Prostate gland (tissue), 2 donors: ENCODE data around the gene NFKB1. TPM values are rescaled to one million over a fixed set of nuclear protein-coding genes. Genes with fewer than 3 reads are reported as not detected.

Source experiments
- DNase-seq: peaks from one replicate; pipeline ENCODE4 v3.0.0-alpha.2; 2019; ENCODE audit warnings: low spot score
- H3K27ac ChIP-seq, 2 donors: fragments of 200-600 bp; sonication (generic); 2 replicates each; pipeline ENCODE4 v1.5.1; 2017 to 2019
- H3K27me3 ChIP-seq: fragments of 200-600 bp; sonication (generic); replicated peaks from 2 replicates; pipeline ENCODE4 v1.5.1; 2019; ENCODE audit not compliant: insufficient read depth
- H3K36me3 ChIP-seq, 2 donors: fragments of 200-600 bp; sonication (generic); 1 replicate in 1 of 2; 2 replicates in 1 of 2; pipeline versions ENCODE4 v1.5.1 to v1.8.1; 2017 to 2019
- H3K4me1 ChIP-seq: fragments of 200-600 bp; sonication (generic); replicated peaks from 2 replicates; pipeline ENCODE4 v1.5.1; 2019
- H3K4me3 ChIP-seq, 2 donors: fragments of 200-600 bp; sonication (generic); 2 replicates each; pipeline ENCODE4 v1.5.1; 2017 to 2019
- H3K9me3 ChIP-seq: fragments of 200-600 bp; sonication (generic); 2 replicates; pipeline ENCODE4 v1.5.1; 2017
- CTCF ChIP-seq, 4 experiments: fragments of 200-600 bp in 2 of 4; fragments of 450-650 bp in 2 of 4; sonication (generic) in 2 of 4; IDR thresholded peaks; 1 replicate in 3 of 4; 2 replicates in 1 of 4; pipeline ENCODE4 v1.5.1; 2016 to 2019; ENCODE audit warnings: antibody characterized with exemption in 4 of 4, mild to moderate bottlenecking in 2 of 4, moderate library complexity in 2 of 4
- POLR2A ChIP-seq: fragments of 450-650 bp; IDR thresholded peaks from one replicate; pipeline ENCODE4 v1.6.1; 2016; ENCODE audit warnings: antibody characterized with exemption, mild to moderate bottlenecking
- POLR2AphosphoS5 ChIP-seq: sonication (generic); formaldehyde crosslinking; IDR thresholded peaks from one replicate; pipeline ENCODE4 v1.6.1; 2017; ENCODE audit warnings: antibody characterized with exemption
- WGBS: methylation state at CpG from one replicate; pipeline ENCODE4 v1.1.5; 2018; 5-methylcytosine and 5-hydroxymethylcytosine counted together
- intact Hi-C: fragments of 100-400 bp; cut with DNase I; formaldehyde crosslinking; loops from one replicate; pipeline ENCODE4 v1.14.2; 2022
- total RNA-seq, 2 donors: library from RNA; depleted of rRNA; stranded (reverse); fragments of >200 nt; gene quantifications; one replicate each; pipeline ENCODE4 v1.1.0, GENCODE V29; 2016

Gene NFKB1
- total RNA-seq, 2 donors from 2014 or later, result 32.3 to 35.4 TPM

- WGBS, result 94% methylated on average over 7 of the region's 7 CpGs
- Histone ChIP-seq H3K9me3 (no peaks in the 10 kb centered on the region), H3K4me1 (no peaks in the 10 kb centered on the region), H3K36me3 (no peaks in the 10 kb centered on the region), H3K4me3 (no peak overlapping the region), H3K27me3 (no peaks in the 10 kb centered on the region), H3K27ac (no peak overlapping the region)
- no peak for DNase-seq
- intact Hi-C loops, result no loop called here
- TF ChIP-seq POLR2A (no peak), POLR2AphosphoS5 (no peak), CTCF (IDR thresholded peaks at IDR 0.05) (no peak)
Observed at GRCh38 chr4:102593147-102593546, 92.0 kb downstream of the NFKB1 start.

GRCh38 chr4:102594000-102594399, 92.8 kb downstream of the NFKB1 start:
- TF ChIP-seq POLR2AphosphoS5 (no peak), POLR2A (no peak), CTCF (IDR thresholded peaks at IDR 0.05) (no peak)
- H3K4me3 ChIP-seq, result no peak overlapping the region
- no peak overlapping the region for H3K27ac ChIP-seq
- WGBS, result 64% methylated on average over 2 of the region's 2 CpGs
- no peaks in the 10 kb centered on the region for H3K9me3 ChIP-seq
- no peaks in the 10 kb centered on the region for H3K4me1 ChIP-seq
- no peaks in the 10 kb centered on the region for H3K27me3 ChIP-seq
- DNase-seq, result no peak
- intact Hi-C loops, result no loop called here
- no peaks in the 10 kb centered on the region for H3K36me3 ChIP-seq

- no peaks in the 10 kb centered on the region for H3K27me3 ChIP-seq
- H3K4me3 ChIP-seq, result no peak overlapping the region
- H3K27ac ChIP-seq, result no peak overlapping the region
- H3K9me3 ChIP-seq, result no peaks in the 10 kb centered on the region
- intact Hi-C loops, result no loop called here
- DNase-seq, result no peak
- 82% methylated on average over 4 of the region's 4 CpGs for WGBS
- no peak for TF ChIP-seq POLR2AphosphoS5
- TF ChIP-seq CTCF (IDR thresholded peaks at IDR 0.05), result no peak
- TF ChIP-seq POLR2A, result no peak
- no peaks in the 10 kb centered on the region for H3K4me1 ChIP-seq
- no peaks in the 10 kb centered on the region for H3K36me3 ChIP-seq
Observed at GRCh38 chr4:102596532-102596931, 95.4 kb downstream of the NFKB1 start.

GRCh38 chr4:102598086-102598761, 97.1 kb downstream of the NFKB1 start:
- no peaks in the 10 kb centered on the region for H3K36me3 ChIP-seq

More at GRCh38 chr4:102598086-102598761, 97.1 kb downstream of the NFKB1 start:
- 86% methylated on average over 1 of the region's 1 CpG for WGBS
- no peak overlapping the region for H3K27ac ChIP-seq
- H3K4me3 ChIP-seq, result no peak overlapping the region
- TF ChIP-seq CTCF (IDR thresholded peaks at IDR 0.05) (no peak), POLR2AphosphoS5 (no peak)
- H3K9me3 ChIP-seq, result no peaks in the 10 kb centered on the region
- H3K4me1 ChIP-seq, result no peaks in the 10 kb centered on the region
- DNase-seq, result no peak
- intact Hi-C loops, result no loop called here
- no peaks in the 10 kb centered on the region for H3K27me3 ChIP-seq
